ENCODE data around the gene FRG2C. TPM values are rescaled to one million over a fixed set of nuclear protein-coding genes. Genes with fewer than 3 reads are reported as not detected.
"Not testable (repeated sequence)": the region's sequence is repeated elsewhere in the genome, so short reads cannot be mapped to it uniquely, and the experiment has no call there.

FRG2C gene
- total RNA-seq, 6 experiments from 2014 or later, result not detected

DNA sequence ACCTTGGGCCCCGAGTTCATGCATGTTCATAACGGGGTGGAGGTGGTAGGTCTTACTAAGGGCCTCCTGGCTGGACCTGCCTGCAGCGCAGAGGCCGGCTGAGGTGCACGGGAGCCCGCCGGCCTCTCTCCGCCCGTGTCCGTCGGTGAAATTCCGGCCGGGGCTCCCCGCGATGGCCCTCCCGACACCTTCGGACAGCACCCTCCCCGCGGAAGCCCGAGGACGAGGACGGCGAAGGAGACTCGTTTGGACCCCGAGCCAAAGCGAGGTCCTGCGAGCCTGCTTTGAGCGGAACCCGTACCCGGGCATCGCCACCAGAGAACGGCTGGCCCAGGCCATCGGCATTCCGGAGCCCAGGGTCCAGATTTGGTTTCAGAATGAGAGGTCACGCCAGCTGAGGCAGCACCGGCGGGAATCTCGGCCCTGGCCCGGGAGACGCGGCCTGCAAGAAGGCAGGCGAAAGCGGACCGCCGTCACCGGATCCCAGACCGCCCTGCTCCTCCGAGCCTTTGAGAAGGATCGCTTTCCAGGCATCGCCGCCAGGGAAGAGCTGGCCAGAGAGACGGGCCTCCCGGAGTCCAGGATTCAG is 4.7 kb downstream of the FRG2C start:
- H3K27me3 Mint-ChIP-seq (ENCODE audit: insufficient read depth); H3K27ac Mint-ChIP-seq; H3K4me1 Mint-ChIP-seq (ENCODE audit: low read depth); H3K4me3 Mint-ChIP-seq: not testable (repeated sequence)
- DNase-seq, result peak; percentile 50
- Mint-ChIP-seq H3K9me3 (peaks cover 52% of the 10 kb centered on the region), H3K36me3 (ENCODE audit: low read depth) (peaks cover 10% of the 10 kb centered on the region)

DNA sequence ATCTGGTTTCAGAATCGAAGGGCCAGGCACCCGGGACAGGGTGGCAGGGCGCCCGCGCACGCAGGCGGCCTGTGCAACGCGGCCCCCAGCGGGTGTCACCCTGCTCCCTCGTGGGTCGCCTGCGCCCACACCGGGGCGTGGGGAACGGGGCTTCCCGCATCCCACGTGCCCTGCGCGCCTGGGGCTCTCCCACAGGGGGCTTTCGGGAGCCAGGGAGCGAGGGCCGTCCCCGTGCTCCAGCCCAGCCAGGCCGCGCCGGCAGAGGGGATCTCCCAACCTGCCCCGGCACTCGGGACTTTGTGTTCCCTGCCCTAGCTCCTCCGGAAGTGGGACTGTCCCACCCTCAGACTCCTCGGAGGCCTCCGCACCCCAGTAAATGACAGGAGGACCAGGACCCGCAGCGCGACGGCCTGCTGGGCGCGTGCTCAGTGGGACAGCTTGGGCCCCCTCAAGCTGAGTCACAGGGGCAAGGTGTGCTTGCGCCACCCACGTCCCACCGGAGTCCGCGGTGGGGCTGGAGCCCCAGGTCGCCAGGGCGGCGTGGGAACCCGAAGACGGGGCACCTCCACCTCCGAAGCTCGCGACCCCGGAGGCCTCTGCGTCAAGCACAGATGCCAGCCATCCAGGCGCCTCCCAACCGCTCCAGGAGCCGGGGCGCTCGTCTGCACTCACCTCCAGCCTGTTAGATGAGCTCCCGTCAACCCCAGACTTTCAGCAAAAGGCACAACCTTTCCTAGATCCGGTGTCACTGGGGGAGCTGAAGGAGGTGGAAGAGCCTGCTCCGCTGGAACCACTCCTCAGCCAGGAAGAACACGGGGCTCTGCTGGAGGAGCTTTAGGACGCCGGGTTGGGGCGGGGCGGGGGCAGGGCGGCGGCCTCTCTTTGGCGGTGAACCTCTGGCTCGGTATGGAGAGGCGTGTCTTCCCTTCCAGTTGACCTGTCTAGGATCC is 5.5 kb downstream of the FRG2C start:
- Mint-ChIP-seq H3K9me3 (peaks cover 52% of the 10 kb centered on the region), H3K36me3 (ENCODE audit: low read depth) (peaks cover 10% of the 10 kb centered on the region)
- H3K4me1 Mint-ChIP-seq (ENCODE audit: low read depth); H3K27me3 Mint-ChIP-seq (ENCODE audit: insufficient read depth); DNase-seq; H3K4me3 Mint-ChIP-seq; H3K27ac Mint-ChIP-seq: not testable (repeated sequence)

DNA sequence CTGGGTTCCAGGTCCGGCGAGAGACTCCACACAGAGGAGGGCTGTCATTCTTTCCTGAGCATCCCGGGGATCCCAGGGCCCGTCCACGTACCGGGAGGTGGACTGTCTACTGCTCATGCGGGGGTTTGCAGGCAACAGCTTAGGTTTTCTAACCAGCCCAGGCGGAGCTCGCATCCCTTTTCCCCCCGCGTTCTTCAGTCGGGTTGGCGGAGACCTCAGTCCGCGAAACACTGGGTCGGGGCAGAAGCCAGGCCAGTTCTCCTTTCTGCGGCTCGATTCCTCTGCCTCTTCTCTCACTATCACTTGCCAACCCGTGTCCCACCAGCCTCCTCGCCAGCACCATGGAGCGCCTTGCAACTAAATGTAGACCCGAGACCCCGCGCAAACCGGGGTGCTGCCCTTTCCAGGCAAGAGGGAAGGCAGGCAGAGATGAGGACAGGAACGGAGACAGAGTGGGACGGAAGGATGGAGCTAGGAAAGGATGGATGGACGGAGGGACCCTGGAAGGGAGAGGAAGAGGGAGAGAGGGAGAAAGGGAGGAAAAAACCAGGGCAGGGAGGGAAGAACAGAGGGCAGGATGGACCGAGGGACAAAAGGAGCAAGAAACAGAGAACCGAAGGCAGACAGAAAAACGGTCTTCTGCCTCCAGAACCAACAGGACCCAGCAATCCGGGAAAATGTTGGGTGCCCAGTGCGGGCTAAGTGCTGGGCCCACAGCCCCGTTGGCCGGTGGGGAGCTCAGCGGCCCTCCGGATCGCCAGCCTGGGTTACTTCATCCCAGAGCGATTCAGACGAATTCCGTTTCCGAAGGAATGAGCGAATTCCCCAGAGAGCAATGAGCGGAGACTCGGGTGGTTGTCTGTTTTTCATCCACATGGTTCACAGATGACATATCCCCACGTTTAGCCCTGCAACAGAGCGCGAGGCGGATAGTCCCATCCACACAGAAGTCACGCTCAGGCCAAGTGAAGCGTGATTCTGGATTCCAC is 6.5 kb downstream of the FRG2C start:
- not testable (repeated sequence) for H3K4me1 Mint-ChIP-seq (ENCODE audit: low read depth); H3K27ac Mint-ChIP-seq; H3K27me3 Mint-ChIP-seq (ENCODE audit: insufficient read depth); DNase-seq
- Mint-ChIP-seq H3K36me3 (ENCODE audit: low read depth) (peaks cover 10% of the 10 kb centered on the region), H3K9me3 (peaks cover 52% of the 10 kb centered on the region), H3K4me3 (peak overlapping the region; percentile 30; the same call in 1 of the 2 replicates)

- not testable (repeated sequence) for H3K27ac Mint-ChIP-seq; DNase-seq; H3K4me1 Mint-ChIP-seq (ENCODE audit: low read depth); H3K27me3 Mint-ChIP-seq (ENCODE audit: insufficient read depth); H3K4me3 Mint-ChIP-seq
- H3K9me3 Mint-ChIP-seq, result peaks cover 52% of the 10 kb centered on the region
- H3K36me3 Mint-ChIP-seq (ENCODE audit: low read depth), result peaks cover 10% of the 10 kb centered on the region
These were observed 7.4 kb downstream of the FRG2C start for GRCh38 chr3:75671287-75672139.

DNA sequence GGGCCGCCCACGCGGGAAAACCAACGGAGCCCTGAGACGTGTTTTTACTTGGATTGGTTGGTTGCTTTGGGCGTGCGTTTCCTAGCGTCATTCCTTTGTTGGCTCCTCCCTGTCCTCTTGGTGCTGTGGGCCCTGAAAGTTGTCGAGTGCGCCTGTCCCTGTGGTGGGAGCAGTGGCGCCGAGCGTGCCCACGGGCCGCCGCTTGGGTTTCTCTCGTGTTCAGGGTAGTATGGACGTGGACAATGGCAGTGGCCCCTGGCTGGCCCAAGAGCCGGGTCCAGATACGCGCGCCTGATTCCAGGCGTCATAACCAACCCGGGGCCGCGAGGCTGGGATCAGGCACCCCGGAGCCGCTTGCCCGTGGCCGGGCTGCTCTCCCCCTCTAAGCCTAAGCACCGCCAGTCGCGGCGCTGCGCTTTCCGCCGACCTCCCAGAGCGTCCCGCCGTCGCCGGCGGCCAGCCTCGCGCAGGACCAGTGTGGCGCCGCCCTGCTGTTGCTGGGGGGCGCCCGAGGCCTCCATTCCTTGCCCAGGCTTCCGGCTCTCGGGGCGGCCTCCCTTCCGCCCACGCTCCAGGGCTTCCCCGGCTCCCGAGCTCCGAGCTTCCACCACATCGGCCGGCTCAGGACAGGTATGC is 8.1 kb downstream of the FRG2C start:
- not testable (repeated sequence) for H3K27me3 Mint-ChIP-seq (ENCODE audit: insufficient read depth); H3K4me3 Mint-ChIP-seq; DNase-seq; H3K27ac Mint-ChIP-seq; H3K4me1 Mint-ChIP-seq (ENCODE audit: low read depth)
- H3K36me3 Mint-ChIP-seq (ENCODE audit: low read depth), result peaks cover 10% of the 10 kb centered on the region
- H3K9me3 Mint-ChIP-seq, result peaks cover 49% of the 10 kb centered on the region

GRCh38 chr3:75683965-75684364 is 19.8 kb downstream of the FRG2C start:
- not testable (repeated sequence) for DNase-seq; H3K4me3 Mint-ChIP-seq; H3K27me3 Mint-ChIP-seq (ENCODE audit: insufficient read depth); H3K36me3 Mint-ChIP-seq (ENCODE audit: low read depth); H3K27ac Mint-ChIP-seq; H3K4me1 Mint-ChIP-seq (ENCODE audit: low read depth)
- peaks cover 26% of the 10 kb centered on the region for H3K9me3 Mint-ChIP-seq

- Mint-ChIP-seq H3K9me3 (peaks cover 43% of the 10 kb centered on the region), H3K4me1 (ENCODE audit: low read depth) (no peaks in the 10 kb centered on the region), H3K27ac (no peak overlapping the region), H3K4me3 (no peak overlapping the region), H3K36me3 (ENCODE audit: low read depth) (no peaks in the 10 kb centered on the region; the same call in 1 of the 2 replicates), H3K27me3 (ENCODE audit: insufficient read depth) (no peaks in the 10 kb centered on the region; the same call in 1 of the 2 replicates)
- no peak for DNase-seq
- no peak for TF ChIP-seq CTCF (IDR thresholded peaks at IDR 0.05)
These were observed 23.2 kb downstream of the FRG2C start for GRCh38 chr3:75687323-75687722.
